Measurements from ENCODE around the gene BACE1.

DNA sequence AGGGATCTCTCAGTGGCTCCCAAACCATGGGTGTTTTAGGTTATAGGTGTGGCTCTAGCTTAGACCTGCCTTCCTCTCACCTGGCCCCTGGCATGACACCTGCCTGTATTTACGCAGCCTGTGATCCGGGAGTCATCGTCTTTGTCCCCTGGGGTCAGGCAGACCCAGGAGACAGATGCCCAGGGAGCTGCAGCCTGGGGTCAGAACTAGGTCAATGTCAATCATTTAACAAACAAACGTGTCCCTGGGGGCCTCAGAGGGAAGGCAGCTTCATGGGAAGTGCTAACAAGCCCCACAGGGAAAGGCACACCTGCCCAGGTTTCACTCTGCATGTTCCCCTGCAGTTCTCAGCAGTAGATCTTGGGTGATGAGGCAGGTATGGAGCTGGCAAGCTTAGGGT lies 13.0 kb downstream of the BACE1 start:
- TF ChIP-seq EP300 (IDR thresholded peaks at IDR 0.05), result no peak
- TF ChIP-seq, protein P1, sequence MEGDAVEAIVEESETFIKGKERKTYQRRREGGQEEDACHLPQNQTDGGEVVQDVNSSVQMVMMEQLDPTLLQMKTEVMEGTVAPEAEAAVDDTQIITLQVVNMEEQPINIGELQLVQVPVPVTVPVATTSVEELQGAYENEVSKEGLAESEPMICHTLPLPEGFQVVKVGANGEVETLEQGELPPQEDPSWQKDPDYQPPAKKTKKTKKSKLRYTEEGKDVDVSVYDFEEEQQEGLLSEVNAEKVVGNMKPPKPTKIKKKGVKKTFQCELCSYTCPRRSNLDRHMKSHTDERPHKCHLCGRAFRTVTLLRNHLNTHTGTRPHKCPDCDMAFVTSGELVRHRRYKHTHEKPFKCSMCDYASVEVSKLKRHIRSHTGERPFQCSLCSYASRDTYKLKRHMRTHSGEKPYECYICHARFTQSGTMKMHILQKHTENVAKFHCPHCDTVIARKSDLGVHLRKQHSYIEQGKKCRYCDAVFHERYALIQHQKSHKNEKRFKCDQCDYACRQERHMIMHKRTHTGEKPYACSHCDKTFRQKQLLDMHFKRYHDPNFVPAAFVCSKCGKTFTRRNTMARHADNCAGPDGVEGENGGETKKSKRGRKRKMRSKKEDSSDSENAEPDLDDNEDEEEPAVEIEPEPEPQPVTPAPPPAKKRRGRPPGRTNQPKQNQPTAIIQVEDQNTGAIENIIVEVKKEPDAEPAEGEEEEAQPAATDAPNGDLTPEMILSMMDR (IDR thresholded peaks at IDR 0.05), result no peak
